Stimulated activated CD8-positive, alpha-beta memory T cell treated with anti-CD3 and anti-CD28 coated beads, Interleukin-15, amount 100 ng/mL, for 4 hours (primary cell): ENCODE measurements around the gene ACOX1.

Source experiments
- DNase-seq, 2 donors: peaks; one replicate each; pipeline ENCODE4 v3.0.0-alpha.2; 2020; ENCODE audit warnings: low read depth in 2 of 2

The ACOX1 gene

GRCh38 chr17:75978938-75979704, at the start of gene ACOX1, which contains the start of gene TEN1:
ACOX1 (minus strand) TSS chr17:75979166; CDS start chr17:75979073, 93 bp downstream.
TEN1 (plus strand) TSS chr17:75979240; CDS start chr17:75986193, 6,953 bp downstream.
- peak; percentile 90 to 92 for DNase-seq

- DNase-seq: no peak
These were observed 48.3 kb upstream of the ACOX1 start, which contains the start of gene EVPL for GRCh38 chr17:76027159-76027839. EVPL (minus strand) TSS chr17:76027306; CDS start chr17:76027198, 108 bp downstream.

GRCh38 chr17:76026714-76027158, 47.8 kb upstream of the ACOX1 start:
- no peak for DNase-seq

- no peak for DNase-seq
These were observed 46.3 kb upstream of the ACOX1 start for GRCh38 chr17:76025294-76025693.

GRCh38 chr17:76024353-76024752, 45.4 kb upstream of the ACOX1 start:
- DNase-seq: no peak

GRCh38 chr17:76023900-76024237, 44.9 kb upstream of the ACOX1 start:
- DNase-seq: no peak

GRCh38 chr17:76022973-76023899, 44.3 kb upstream of the ACOX1 start:
- DNase-seq: no peak

GRCh38 chr17:76022285-76022684, 43.3 kb upstream of the ACOX1 start:
- no peak for DNase-seq

GRCh38 chr17:76019833-76020467, 41.0 kb upstream of the ACOX1 start:
- no peak for DNase-seq

- no peak for DNase-seq
These were observed 39.8 kb upstream of the ACOX1 start for GRCh38 chr17:76018801-76019200.

GRCh38 chr17:76018340-76018680, 39.3 kb upstream of the ACOX1 start:
- no peak for DNase-seq

- no peak for DNase-seq
These were observed 38.7 kb upstream of the ACOX1 start for GRCh38 chr17:76017481-76018339.

GRCh38 chr17:76014925-76015261, 35.9 kb upstream of the ACOX1 start:
- no peak for DNase-seq

GRCh38 chr17:76014100-76014924, 35.3 kb upstream of the ACOX1 start:
- peak; percentile 33 to 51 for DNase-seq

- DNase-seq: no peak
These were observed 34.5 kb upstream of the ACOX1 start for GRCh38 chr17:76013377-76013932.

GRCh38 chr17:76011951-76012350, 33.0 kb upstream of the ACOX1 start:
- DNase-seq: no peak

- no peak for DNase-seq
These were observed 31.1 kb upstream of the ACOX1 start for GRCh38 chr17:76009969-76010661.

- no peak for DNase-seq
These were observed 30.5 kb upstream of the ACOX1 start for GRCh38 chr17:76009447-76009846.
